Karpas-422 (cell line): Measurements from ENCODE around the gene RAB3GAP2. TPM values are rescaled to one million over a fixed set of nuclear protein-coding genes. Genes with fewer than 3 reads are reported as not detected.
A peak's percentile ranks its signal among the peaks of the same experiment; 100 is the strongest.

Experiments
- small RNA-seq: library from RNA; depleted of rRNA; stranded (forward); fragments of <200 nt; gene quantifications from one replicate; pipeline ENCODE3, GENCODE V24; 2014
- total RNA-seq: library from RNA; depleted of rRNA; stranded (reverse); fragments of >200 nt; shearing (Covaris generic); gene quantifications from 2 replicates; pipeline ENCODE4 v1.2.3, GENCODE V29; 2014; ENCODE audit warnings: low replicate concordance; rRNA removed

RAB3GAP2 gene
- total RNA-seq, 1 experiment from 2014 or later = 64.6 TPM

Small RNA genes within 50 kb of the gene (small RNA-seq; reads per million reads assigned to genes)
- gene MIR194-1 (not detected), gene MIR215 (1.9 reads per million, percentile 51 among the genes with 10 or more reads in this experiment), gene MIR664A (not detected), gene SNORA36B (7.3 reads per million, percentile 87 among the genes with 10 or more reads in this experiment)

Other genes starting within 250 kb of the RAB3GAP2 start
- 113 and 187 TPM in 2 replicates for gene EPRS1, start 225.9 kb downstream of the RAB3GAP2 start, total RNA-seq
- 65.3 and 69.1 TPM in 2 replicates for gene BPNT1, start 182.7 kb downstream of the RAB3GAP2 start, total RNA-seq
- 68.3 and 79.8 TPM in 2 replicates for gene IARS2, start 178.3 kb downstream of the RAB3GAP2 start, total RNA-seq